GM12864 (cell line): ENCODE results near the gene LSM14A.
"Not testable (repeated sequence)": the region's sequence is repeated elsewhere in the genome, so short reads cannot be mapped to it uniquely, and the experiment has no call there.

Source experiments
- DNase-seq: peaks from one replicate; pipeline ENCODE4 v3.0.0-alpha.2; 2011; ENCODE audit warnings: low read depth
- H3K4me3 ChIP-seq: 2 replicates; pipeline ENCODE4 v1.5.1; 2011; ENCODE audit warnings: mild to moderate bottlenecking, low read depth, low read length, control low read depth
- CTCF ChIP-seq: IDR thresholded peaks from 2 replicates; pipeline ENCODE4 v1.5.1; 2011; ENCODE audit warnings: low read depth, mild to moderate bottlenecking, moderate library complexity, low read length, control low read depth, inconsistent platforms; ENCODE audit errors: missing control alignments

The LSM14A gene

GRCh38 chr19:34148658-34149185 lies 23.6 kb upstream of the LSM14A start:
- DNase-seq: no peak
- H3K4me3 ChIP-seq: no peak overlapping the region
- no peak for TF ChIP-seq CTCF

GRCh38 chr19:34149873-34150272 lies 22.4 kb upstream of the LSM14A start:
- no peak overlapping the region for H3K4me3 ChIP-seq
- TF ChIP-seq CTCF: no peak
- DNase-seq: no peak

- TF ChIP-seq CTCF: no peak
- DNase-seq: no peak
- no peak overlapping the region for H3K4me3 ChIP-seq
These were observed 21.7 kb upstream of the LSM14A start for GRCh38 chr19:34150558-34150957.

- H3K4me3 ChIP-seq: no peak overlapping the region
- no peak for TF ChIP-seq CTCF
- DNase-seq: no peak
These were observed 20.9 kb upstream of the LSM14A start for GRCh38 chr19:34151439-34151838.

GRCh38 chr19:34154401-34154800 lies 17.9 kb upstream of the LSM14A start:
- no peak overlapping the region for H3K4me3 ChIP-seq
- TF ChIP-seq CTCF: no peak
- no peak for DNase-seq

- DNase-seq: no peak
- TF ChIP-seq CTCF: no peak
These were observed 16.6 kb upstream of the LSM14A start for GRCh38 chr19:34155686-34156085.

GRCh38 chr19:34158966-34159365 lies 13.3 kb upstream of the LSM14A start:
- DNase-seq, H3K4me3 ChIP-seq: not testable (repeated sequence)

More at GRCh38 chr19:34155686-34156085, 16.6 kb upstream of the LSM14A start:
- no peak overlapping the region for H3K4me3 ChIP-seq

GRCh38 chr19:34159541-34159940 lies 12.8 kb upstream of the LSM14A start:
- not testable (repeated sequence) for DNase-seq

GRCh38 chr19:34161902-34162301 lies 10.4 kb upstream of the LSM14A start:
- not testable (repeated sequence) for DNase-seq, H3K4me3 ChIP-seq

More at GRCh38 chr19:34159541-34159940, 12.8 kb upstream of the LSM14A start:
- H3K4me3 ChIP-seq: not testable (repeated sequence)
